ENCODE measurements around the gene CPPED1.

Gene CPPED1

DNA sequence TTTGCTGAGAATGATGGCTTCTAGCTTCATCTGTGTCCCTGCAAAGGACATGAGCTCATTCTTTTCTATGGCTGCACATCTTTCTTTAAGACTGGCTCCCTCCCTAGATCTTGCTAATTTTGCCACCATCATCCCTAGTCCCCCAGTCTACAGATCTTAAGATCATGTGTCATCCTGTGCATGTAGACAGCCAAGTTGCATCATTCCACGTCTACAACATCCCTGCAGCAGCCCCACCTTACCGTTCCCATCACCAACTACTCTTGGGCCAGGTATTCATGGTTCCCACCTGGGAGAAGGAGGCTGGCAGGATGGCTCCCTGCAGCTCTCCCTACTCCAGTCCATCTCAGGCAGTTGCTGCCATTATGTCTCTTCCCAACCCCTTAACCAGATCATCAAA, 12.3 kb downstream of the CPPED1 start:
- no peaks in the 10 kb centered on the region for H3K27me3 ChIP-seq (ENCODE audit: low read depth, low read length)
- no peak overlapping the region for H3K9ac ChIP-seq (ENCODE audit: low read length)
- H3K79me2 ChIP-seq (ENCODE audit: low read length), result no peaks in the 10 kb centered on the region; the same call in 1 of the 2 replicates
- H3K4me1 ChIP-seq (ENCODE audit: low read length), result 0 out of 2 replicates have a peak, but pooled peaks cover 4% of the 10 kb centered on the region
- H3K36me3 ChIP-seq (replicated peaks; ENCODE audit: low read depth, low read length), result peaks cover 14% of the 10 kb centered on the region
- no peak overlapping the region for H3K27ac ChIP-seq (ENCODE audit: low read length)
- H3K4me3 ChIP-seq (ENCODE audit: low read length), result no peak overlapping the region
- TF ChIP-seq, protein P1, sequence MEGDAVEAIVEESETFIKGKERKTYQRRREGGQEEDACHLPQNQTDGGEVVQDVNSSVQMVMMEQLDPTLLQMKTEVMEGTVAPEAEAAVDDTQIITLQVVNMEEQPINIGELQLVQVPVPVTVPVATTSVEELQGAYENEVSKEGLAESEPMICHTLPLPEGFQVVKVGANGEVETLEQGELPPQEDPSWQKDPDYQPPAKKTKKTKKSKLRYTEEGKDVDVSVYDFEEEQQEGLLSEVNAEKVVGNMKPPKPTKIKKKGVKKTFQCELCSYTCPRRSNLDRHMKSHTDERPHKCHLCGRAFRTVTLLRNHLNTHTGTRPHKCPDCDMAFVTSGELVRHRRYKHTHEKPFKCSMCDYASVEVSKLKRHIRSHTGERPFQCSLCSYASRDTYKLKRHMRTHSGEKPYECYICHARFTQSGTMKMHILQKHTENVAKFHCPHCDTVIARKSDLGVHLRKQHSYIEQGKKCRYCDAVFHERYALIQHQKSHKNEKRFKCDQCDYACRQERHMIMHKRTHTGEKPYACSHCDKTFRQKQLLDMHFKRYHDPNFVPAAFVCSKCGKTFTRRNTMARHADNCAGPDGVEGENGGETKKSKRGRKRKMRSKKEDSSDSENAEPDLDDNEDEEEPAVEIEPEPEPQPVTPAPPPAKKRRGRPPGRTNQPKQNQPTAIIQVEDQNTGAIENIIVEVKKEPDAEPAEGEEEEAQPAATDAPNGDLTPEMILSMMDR (IDR thresholded peaks at IDR 0.05; ENCODE audit: low read depth, low read length), result no peak
- no peak for TF ChIP-seq EZH2phosphoT487 (IDR thresholded peaks at IDR 0.05; ENCODE audit: low read depth)
- H4K20me1 ChIP-seq (ENCODE audit: insufficient read depth, low read length), result peaks cover 4% of the 10 kb centered on the region; the same call in 1 of the 2 replicates
- H3K9me3 ChIP-seq (ENCODE audit: insufficient read depth, low read length), result no peaks in the 10 kb centered on the region
- no peak overlapping the region for H3K4me2 ChIP-seq (ENCODE audit: low read length)
- H2AFZ ChIP-seq (ENCODE audit: low read depth, low read length), result no peak overlapping the region

DNA sequence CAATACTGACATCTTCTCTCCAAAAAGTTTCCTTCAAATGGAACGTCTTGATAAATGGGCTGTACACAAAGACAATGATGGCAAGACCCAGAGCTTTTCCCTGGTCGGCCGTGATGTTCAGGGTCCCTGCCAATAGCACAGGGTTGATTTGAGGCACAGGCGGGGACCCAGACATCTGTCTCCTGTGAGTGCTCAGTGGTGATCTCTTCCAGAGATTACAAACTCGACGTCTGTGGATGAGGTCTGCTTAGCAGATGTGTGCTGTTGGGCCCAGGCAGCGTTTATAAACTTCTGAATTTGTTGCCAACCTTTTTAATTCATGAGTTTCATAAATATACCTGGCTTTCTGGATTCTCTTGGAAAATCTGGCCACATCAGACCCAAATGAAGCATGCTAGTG, 14.9 kb downstream of the CPPED1 start:
- Histone ChIP-seq H3K27me3 (ENCODE audit: low read depth, low read length) (no peaks in the 10 kb centered on the region), H2AFZ (ENCODE audit: low read depth, low read length) (no peak overlapping the region), H3K4me1 (ENCODE audit: low read length) (0 out of 2 replicates have a peak, but pooled peaks cover 4% of the 10 kb centered on the region), H3K27ac (ENCODE audit: low read length) (no peak overlapping the region), H4K20me1 (ENCODE audit: insufficient read depth, low read length) (no peaks in the 10 kb centered on the region; the same call in 1 of the 2 replicates), H3K9me3 (ENCODE audit: insufficient read depth, low read length) (no peaks in the 10 kb centered on the region), H3K79me2 (ENCODE audit: low read length) (no peaks in the 10 kb centered on the region), H3K4me2 (ENCODE audit: low read length) (no peak overlapping the region), H3K36me3 (replicated peaks; ENCODE audit: low read depth, low read length) (peaks cover 14% of the 10 kb centered on the region), H3K4me3 (ENCODE audit: low read length) (no peak overlapping the region), H3K9ac (ENCODE audit: low read length) (no peak overlapping the region)
- TF ChIP-seq, protein P1 (IDR thresholded peaks at IDR 0.05; ENCODE audit: low read depth, low read length), result no peak
- no peak for TF ChIP-seq EZH2phosphoT487 (IDR thresholded peaks at IDR 0.05; ENCODE audit: low read depth)

DNA sequence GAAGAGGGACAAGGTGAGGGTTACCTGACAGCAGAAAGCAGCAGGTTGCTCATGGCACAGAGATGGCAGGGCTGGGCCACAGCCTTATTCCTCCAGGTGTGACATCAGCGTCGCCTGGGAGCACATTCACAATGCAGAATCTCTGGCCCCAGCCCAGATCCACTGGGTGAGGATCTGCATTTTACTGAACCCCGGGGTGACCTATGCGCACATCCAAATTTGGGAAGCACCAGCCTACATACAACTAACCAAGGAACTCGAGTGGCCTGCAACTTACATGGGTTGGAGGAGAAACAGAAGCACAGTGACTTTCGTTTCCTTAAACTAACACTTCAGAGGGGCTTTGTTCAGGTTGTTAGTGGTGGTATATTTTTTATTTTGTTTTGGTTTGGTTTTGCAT, 17.6 kb downstream of the CPPED1 start:
- Histone ChIP-seq H3K27me3 (ENCODE audit: low read depth, low read length) (no peaks in the 10 kb centered on the region), H3K9ac (ENCODE audit: low read length) (no peak overlapping the region), H3K27ac (ENCODE audit: low read length) (no peak overlapping the region), H2AFZ (ENCODE audit: low read depth, low read length) (no peak overlapping the region), H3K36me3 (replicated peaks; ENCODE audit: low read depth, low read length) (peaks cover 11% of the 10 kb centered on the region), H3K4me3 (ENCODE audit: low read length) (no peak overlapping the region), H3K4me2 (ENCODE audit: low read length) (no peak overlapping the region), H3K9me3 (ENCODE audit: insufficient read depth, low read length) (no peaks in the 10 kb centered on the region), H3K79me2 (ENCODE audit: low read length) (no peaks in the 10 kb centered on the region), H3K4me1 (ENCODE audit: low read length) (0 out of 2 replicates have a peak, but pooled peaks cover 4% of the 10 kb centered on the region), H4K20me1 (ENCODE audit: insufficient read depth, low read length) (no peaks in the 10 kb centered on the region)
- TF ChIP-seq, protein P1 (IDR thresholded peaks at IDR 0.05; ENCODE audit: low read depth, low read length), result no peak

DNA sequence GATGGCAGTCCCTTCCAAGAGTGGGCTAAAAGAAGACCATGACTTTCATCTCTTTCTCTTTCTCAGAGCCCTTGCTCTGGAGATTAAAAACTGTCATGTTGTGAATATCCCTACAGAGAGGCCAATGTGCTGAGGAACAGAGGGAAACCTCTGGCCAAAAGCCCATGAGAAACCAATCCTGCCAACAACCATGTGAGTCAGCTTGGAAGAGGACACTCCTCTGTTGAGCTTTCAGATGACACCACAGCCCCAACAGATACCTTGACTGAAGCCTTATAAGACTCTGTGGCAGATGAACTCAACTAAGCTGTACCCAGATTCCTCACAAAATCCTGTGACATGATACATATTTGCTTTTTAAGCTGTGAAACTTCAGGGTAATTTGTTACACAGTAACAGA, 19.6 kb downstream of the CPPED1 start:
- H3K36me3 ChIP-seq (replicated peaks; ENCODE audit: low read depth, low read length), result peaks cover 13% of the 10 kb centered on the region
- H2AFZ ChIP-seq (ENCODE audit: low read depth, low read length), result no peak overlapping the region
- H3K79me2 ChIP-seq (ENCODE audit: low read length), result no peaks in the 10 kb centered on the region
- no peak overlapping the region for H3K9ac ChIP-seq (ENCODE audit: low read length)
- H3K4me3 ChIP-seq (ENCODE audit: low read length), result no peak overlapping the region
- TF ChIP-seq EZH2phosphoT487 (IDR thresholded peaks at IDR 0.05; ENCODE audit: low read depth), result no peak
- TF ChIP-seq, protein P1 (IDR thresholded peaks at IDR 0.05; ENCODE audit: low read depth, low read length), result no peak
- H3K27me3 ChIP-seq (ENCODE audit: low read depth, low read length), result no peaks in the 10 kb centered on the region
- no peak overlapping the region for H3K4me2 ChIP-seq (ENCODE audit: low read length)
- no peaks in the 10 kb centered on the region for H3K4me1 ChIP-seq (ENCODE audit: low read length)
- H3K27ac ChIP-seq (ENCODE audit: low read length), result no peak overlapping the region
- H3K9me3 ChIP-seq (ENCODE audit: insufficient read depth, low read length), result no peaks in the 10 kb centered on the region
- H4K20me1 ChIP-seq (ENCODE audit: insufficient read depth, low read length), result no peaks in the 10 kb centered on the region

All from OCI-LY3 (cell line).